ENCODE measurements around the gene INSR.
"Not testable (repeated sequence)": the region's sequence is repeated elsewhere in the genome, so short reads cannot be mapped to it uniquely, and the experiment has no call there.

The INSR gene

DNA sequence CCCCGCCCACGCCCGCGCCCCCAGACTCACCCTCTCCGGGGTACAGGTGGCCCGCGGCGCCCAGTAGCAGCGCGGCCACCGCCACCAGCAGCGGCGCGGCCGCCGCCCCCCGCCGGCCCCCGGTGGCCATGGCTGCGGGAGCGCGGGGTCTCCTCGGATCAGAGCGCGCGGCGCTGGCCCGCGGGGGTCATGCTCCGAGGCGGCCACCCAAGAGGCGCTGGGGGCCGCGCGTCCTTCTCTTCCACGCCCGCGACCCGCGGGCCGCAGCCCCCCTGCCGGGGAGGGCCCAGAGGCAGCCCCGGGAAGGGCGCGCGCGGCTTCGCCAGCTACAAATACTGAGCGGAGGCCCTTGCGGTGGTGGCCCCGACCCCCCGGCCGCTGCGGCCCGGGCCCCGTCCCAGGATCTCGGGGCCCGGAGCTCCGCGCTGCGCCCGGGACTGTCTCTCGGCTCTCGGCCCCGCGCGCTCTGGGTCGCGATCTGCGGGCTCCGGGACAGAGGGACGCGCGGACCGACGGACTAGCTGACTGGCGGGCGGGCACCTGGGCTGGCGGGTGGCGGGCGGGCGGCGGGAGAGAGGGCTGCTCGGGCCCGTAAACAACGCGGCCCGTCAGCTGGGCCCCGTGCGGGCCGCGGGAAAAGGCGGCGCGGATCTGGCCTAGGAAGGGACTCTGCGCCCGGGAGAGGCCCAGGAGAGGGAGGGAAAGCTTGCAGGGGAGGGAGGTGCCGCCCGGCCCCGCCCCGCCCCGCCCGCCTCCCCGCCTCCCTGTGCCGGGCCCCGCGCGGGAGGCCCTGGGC lies at the start of gene INSR:
TSS of gene INSR (minus strand) at position 653 of the 796 bp plus-strand sequence. CDS start at position 130, 523 bp downstream.
- DNase-seq (ENCODE audit: low spot score) = peak; percentile 99

GRCh38 chr19:7342143-7342542 lies 47.9 kb upstream of the INSR start:
- no peak for DNase-seq (ENCODE audit: low spot score)

- DNase-seq (ENCODE audit: low spot score) = peak; percentile 71
These were observed 47.0 kb upstream of the INSR start for GRCh38 chr19:7340959-7341837.

- no peak for DNase-seq (ENCODE audit: low spot score)
These were observed 43.4 kb upstream of the INSR start for GRCh38 chr19:7337380-7338194.

GRCh38 chr19:7336321-7336973 lies 42.2 kb upstream of the INSR start:
- DNase-seq (ENCODE audit: low spot score) = no peak

- no peak for DNase-seq (ENCODE audit: low spot score)
These were observed 39.2 kb upstream of the INSR start for GRCh38 chr19:7333198-7334118.

DNA sequence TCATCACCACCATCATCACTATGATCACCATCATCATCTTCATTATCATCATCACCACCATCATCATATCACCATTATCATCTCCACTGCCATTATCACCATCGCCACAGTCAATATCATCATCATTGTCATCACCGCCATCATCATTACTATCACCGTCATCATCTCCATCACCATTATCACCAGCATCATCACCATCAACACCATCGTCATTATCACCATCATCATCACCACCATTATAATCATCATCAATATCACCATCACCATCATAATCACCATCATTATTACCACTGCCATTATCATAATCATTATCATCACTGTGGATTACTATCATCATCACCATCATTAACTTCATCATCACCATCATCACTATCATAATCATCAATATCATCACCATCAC lies 37.2 kb upstream of the INSR start:
- no peak for DNase-seq (ENCODE audit: low spot score)

GRCh38 chr19:7328647-7329046 lies 34.4 kb upstream of the INSR start:
- DNase-seq (ENCODE audit: low spot score) = no peak

GRCh38 chr19:7327802-7328201 lies 33.6 kb upstream of the INSR start:
- no peak for DNase-seq (ENCODE audit: low spot score)

- no peak for DNase-seq (ENCODE audit: low spot score)
These were observed 32.1 kb upstream of the INSR start for GRCh38 chr19:7326105-7326877.

GRCh38 chr19:7318176-7318575 lies 24.0 kb upstream of the INSR start:
- DNase-seq (ENCODE audit: low spot score) = no peak

DNA sequence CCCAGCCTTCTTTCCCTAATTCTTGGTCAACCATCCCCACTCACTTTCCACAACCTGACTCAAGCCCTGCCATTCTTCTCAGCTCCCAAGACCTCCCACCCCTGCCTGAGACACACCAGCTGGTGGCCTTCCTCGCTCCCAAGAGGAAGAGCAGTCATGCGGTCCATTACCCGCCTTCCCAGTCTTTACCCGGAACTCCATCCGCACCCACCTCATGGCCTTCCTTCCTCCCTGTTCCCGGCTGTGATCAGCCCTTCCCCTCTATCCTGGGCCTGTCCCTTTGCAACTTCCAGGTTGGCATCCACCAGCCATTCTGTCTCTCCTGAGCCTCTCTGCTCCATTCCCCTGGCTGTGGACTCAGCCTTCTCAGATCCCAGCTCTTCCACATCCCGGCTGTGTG lies 18.6 kb upstream of the INSR start:
- no peak for DNase-seq (ENCODE audit: low spot score)

- no peak for DNase-seq (ENCODE audit: low spot score)
These were observed 17.7 kb upstream of the INSR start for GRCh38 chr19:7311911-7312310.

DNA sequence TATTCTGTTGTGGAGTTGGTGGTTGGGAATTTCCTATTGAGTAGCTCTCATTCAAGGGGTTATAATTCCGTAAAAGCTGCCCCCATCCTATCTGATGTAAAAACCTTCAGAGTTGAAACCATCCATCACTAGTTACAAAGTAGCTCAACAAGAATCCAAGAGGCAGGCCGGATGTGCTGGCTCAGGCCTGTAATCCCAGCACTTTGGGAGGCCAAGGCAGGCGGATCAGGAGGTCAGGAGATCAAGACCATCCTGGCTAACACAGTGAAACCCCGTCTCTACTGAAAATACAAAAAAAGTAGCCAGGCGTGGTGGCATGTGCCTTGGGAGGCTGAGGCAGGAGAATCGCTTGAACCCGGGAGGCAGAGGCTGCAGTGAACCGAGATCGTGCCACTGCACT lies 14.1 kb upstream of the INSR start:
- not testable (repeated sequence) for DNase-seq (ENCODE audit: low spot score)

DNA sequence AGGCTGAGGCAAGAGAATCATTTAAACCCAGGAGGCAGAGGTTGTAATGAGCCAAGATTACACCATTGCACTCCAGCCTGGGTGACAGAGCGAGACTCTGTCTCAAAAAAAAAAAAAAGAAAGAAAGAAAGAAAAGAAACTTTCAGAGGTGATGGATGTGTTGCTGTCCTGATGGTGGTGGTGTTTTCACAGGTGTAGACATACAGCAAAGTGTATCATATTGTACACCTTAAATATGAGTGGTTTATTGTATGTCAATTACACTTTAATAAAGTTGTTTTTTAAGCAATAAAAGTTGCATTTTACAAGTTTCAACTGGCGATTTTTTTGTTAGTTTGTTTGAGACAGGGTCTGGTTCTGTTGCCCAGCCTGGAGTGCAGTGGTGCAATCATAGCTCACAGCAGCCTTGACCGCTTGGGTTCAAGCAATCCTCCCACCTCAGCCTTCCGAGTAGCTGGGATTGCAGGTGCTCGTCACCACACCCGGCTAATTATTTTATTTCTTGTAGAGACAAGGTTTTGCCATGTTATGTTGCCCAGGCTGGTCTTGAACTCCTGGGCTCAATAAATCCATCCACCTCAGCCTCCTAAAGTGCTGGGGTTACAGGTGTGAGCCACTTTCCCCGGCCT lies 13.5 kb upstream of the INSR start:
- DNase-seq (ENCODE audit: low spot score) = no peak

GRCh38 chr19:7304200-7304599 lies 10.0 kb upstream of the INSR start:
- DNase-seq (ENCODE audit: low spot score) = no peak

- DNase-seq (ENCODE audit: low spot score) = no peak
These were observed 9.3 kb upstream of the INSR start for GRCh38 chr19:7303470-7303869.

DNA sequence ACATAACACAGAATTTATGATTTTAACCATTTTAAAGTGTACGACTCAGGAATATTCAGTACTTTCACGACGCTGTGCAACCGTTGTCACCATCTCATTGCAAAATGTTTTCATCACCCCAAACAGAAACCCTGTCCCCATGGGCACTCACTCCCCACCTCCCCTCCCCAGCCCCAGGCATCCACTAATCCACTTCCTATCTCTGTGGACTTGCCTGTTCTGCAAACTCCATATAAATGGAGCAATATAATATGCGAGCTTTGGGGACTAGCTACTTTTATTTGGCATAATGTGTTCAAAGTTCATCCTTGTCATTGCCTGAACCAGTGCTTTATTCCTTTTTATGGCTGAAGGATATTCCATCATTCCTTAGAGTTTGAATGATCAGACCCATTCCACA lies 7.3 kb upstream of the INSR start:
- no peak for DNase-seq (ENCODE audit: low spot score)

GRCh38 chr19:7297742-7298141 lies 3.5 kb upstream of the INSR start:
- DNase-seq (ENCODE audit: low spot score) = no peak

Measured in AG20443 (cell line).